Neural cell (in vitro differentiated cells): ENCODE measurements around the gene CEP350.

ENCODE experiments used
- EZH2 ChIP-seq: fragments of 200-600, 300-800 bp; shearing (Covaris generic), sonication (generic); IDR thresholded peaks from 2 replicates; pipeline ENCODE4 v1.6.1; 2014; ENCODE audit warnings: antibody characterized with exemption, low read length, borderline replicate concordance, mild to moderate bottlenecking; ENCODE audit not compliant: insufficient read depth, poor library complexity, severe bottlenecking
- POLR2AphosphoS5 ChIP-seq: IDR thresholded peaks from 2 replicates; pipeline ENCODE4 v1.6.1; 2012
- SMC3 ChIP-seq: fragments of 450-650 bp; conservative IDR thresholded peaks from 2 replicates; pipeline ENCODE4 v1.6.1; 2014; ENCODE audit warnings: antibody characterized with exemption, mild to moderate bottlenecking, moderate library complexity; ENCODE audit not compliant: poor library complexity
- TAF1 ChIP-seq: IDR thresholded peaks from 2 replicates; pipeline ENCODE4 v1.6.1; 2012; ENCODE audit warnings: low read depth
- TF ChIP-seq, protein P1 (sequence below): fragments of 450-650 bp; IDR thresholded peaks from 2 replicates; pipeline ENCODE4 v1.5.1; 2014; ENCODE audit warnings: antibody characterized with exemption, mild to moderate bottlenecking, moderate library complexity; ENCODE audit not compliant: poor library complexity, severe bottlenecking

- TF ChIP-seq TAF1 (no peak), POLR2AphosphoS5 (no peak), EZH2 (no peak), SMC3 (no peak)
- TF ChIP-seq, protein P1, sequence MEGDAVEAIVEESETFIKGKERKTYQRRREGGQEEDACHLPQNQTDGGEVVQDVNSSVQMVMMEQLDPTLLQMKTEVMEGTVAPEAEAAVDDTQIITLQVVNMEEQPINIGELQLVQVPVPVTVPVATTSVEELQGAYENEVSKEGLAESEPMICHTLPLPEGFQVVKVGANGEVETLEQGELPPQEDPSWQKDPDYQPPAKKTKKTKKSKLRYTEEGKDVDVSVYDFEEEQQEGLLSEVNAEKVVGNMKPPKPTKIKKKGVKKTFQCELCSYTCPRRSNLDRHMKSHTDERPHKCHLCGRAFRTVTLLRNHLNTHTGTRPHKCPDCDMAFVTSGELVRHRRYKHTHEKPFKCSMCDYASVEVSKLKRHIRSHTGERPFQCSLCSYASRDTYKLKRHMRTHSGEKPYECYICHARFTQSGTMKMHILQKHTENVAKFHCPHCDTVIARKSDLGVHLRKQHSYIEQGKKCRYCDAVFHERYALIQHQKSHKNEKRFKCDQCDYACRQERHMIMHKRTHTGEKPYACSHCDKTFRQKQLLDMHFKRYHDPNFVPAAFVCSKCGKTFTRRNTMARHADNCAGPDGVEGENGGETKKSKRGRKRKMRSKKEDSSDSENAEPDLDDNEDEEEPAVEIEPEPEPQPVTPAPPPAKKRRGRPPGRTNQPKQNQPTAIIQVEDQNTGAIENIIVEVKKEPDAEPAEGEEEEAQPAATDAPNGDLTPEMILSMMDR, result no peak
Observed at GRCh38 chr1:179933219-179933618, 21.4 kb upstream of the CEP350 start.
